ENCODE measurements around the gene P4HA3.

Gene P4HA3

DNA sequence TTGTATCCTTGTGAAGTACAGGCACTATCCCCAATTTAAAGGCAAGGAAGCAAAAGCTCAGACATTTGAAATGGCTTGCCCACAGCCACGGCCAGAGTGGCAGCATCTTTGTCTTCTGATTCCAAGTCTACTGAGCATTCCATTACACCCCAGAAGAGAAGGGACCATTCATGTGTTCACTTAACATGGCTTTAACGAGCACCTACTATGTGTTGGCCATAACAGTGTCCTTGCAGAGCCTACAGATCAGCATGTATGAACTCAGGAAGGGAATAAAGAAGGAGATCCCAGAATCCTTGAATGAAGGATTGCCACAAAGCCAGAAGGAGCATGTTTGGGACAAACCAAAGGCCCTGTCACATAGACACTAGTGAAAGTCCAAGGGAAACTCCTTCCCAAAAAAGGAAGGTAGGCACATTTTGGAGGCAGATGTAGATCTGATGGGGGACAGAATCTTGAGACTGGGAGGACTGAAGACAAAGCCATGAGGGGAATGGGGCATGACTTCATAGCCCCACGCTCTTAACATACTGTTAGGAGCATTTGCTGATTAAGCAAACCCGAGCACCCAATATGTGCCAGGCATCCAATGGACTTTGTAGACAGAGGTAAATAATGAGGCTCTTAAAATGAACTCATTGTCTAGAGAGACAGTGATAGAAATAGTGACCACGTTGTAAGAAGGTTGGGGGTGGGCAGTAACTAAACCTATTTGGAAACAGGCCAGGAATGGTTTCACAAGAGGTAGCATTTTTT is 54.9 kb downstream of the P4HA3 start:
- H3K9me3 ChIP-seq (replicated peaks; ENCODE audit: low read length), result no peaks in the 10 kb centered on the region
- no peaks in the 10 kb centered on the region for H3K27me3 ChIP-seq (ENCODE audit: control insufficient read depth, insufficient read depth, low read length)
- no peak overlapping the region for H3K9ac ChIP-seq (ENCODE audit: low read depth, low read length)
- peaks cover 33% of the 10 kb centered on the region for H3K36me3 ChIP-seq (ENCODE audit: insufficient read depth, low read length)
- H3K4me2 ChIP-seq (ENCODE audit: low read length), result no peak overlapping the region
- no peak overlapping the region for H3K4me3 ChIP-seq (ENCODE audit: low read length)
- H3K4me1 ChIP-seq (ENCODE audit: control insufficient read depth, insufficient read depth, low read length), result peaks cover 17% of the 10 kb centered on the region

DNA sequence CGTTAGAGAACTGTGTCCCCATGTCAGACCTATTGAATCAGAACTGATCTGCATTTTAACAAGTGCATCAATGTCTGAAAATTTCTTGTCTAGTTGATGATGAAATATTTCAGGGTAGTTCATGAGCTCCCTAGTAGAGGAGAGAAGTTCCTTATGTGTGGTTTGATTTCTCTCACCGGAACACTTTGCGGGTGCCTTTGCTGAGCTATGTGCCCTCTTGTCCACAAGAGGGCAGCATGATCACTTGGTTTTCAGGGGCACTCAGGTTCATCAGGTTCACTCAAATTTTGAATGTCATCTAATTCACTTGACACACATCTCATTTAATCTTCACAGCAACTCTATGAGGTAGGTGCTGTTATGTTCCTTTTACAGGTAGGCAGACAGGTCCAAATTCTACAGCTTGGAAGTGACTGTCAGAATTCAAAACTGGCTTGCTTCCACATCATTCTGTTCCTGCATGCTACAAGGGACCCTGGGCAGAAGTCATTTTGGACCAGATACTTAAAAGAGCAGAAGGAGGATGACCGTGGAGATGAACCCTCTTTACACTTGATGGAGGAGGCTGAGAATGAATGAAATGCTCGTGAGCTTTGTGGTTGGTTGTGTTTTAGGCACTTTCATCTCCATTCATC is 55.6 kb downstream of the P4HA3 start:
- Histone ChIP-seq H3K36me3 (ENCODE audit: insufficient read depth, low read length) (peaks cover 40% of the 10 kb centered on the region), H3K4me3 (ENCODE audit: low read length) (no peak overlapping the region)

DNA sequence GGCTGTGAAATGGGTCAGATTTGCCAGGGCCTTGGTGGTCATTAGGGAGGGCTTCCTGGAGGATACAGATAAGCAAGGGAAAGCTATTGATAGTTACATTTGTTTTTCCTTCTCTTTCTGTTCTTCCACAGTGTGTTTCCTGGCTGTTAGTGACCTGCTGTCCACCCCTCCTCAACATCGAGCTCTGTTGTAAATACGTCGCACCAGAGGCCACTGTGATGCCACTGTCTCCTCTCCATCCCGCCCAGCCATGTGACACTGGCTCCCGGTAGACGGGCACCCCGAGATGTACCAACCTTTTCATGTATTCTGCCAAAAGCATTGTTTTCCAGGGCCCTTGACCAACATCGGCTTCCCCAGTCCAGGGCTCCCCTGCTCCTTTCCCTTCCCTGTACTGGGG is 58.1 kb downstream of the P4HA3 start:
- no peak overlapping the region for H3K4me3 ChIP-seq (ENCODE audit: low read length)
- H3K36me3 ChIP-seq (ENCODE audit: insufficient read depth, low read length), result peaks cover 59% of the 10 kb centered on the region
- H3K9me3 ChIP-seq (replicated peaks; ENCODE audit: low read length), result no peaks in the 10 kb centered on the region

More for the DNA sequence above, 55.6 kb downstream of the P4HA3 start:
- Histone ChIP-seq H3K4me2 (ENCODE audit: low read length) (no peak overlapping the region), H3K9ac (ENCODE audit: low read depth, low read length) (no peak overlapping the region), H3K9me3 (replicated peaks; ENCODE audit: low read length) (no peaks in the 10 kb centered on the region), H3K27me3 (ENCODE audit: control insufficient read depth, insufficient read depth, low read length) (no peaks in the 10 kb centered on the region), H3K4me1 (ENCODE audit: control insufficient read depth, insufficient read depth, low read length) (peaks cover 17% of the 10 kb centered on the region)

DNA sequence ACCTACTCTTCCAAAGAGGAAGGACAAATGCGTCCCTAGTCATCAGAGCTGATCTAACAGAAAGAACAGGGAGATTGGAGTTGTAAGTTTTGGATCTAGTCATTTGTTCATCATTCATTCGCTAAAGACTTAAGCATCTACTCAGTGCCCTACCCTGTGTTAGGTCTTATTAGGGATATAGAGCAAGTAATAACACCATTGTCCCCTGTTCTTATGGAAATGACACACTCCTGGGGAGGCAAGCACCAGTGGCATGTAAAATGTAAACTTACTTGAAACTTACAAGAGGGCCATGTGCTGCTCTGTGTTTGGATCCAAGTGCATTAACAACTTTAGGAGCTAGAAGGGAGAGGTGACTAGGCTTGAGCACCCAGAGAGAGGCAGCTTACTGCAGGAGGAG is 61.9 kb downstream of the P4HA3 start:
- Histone ChIP-seq H3K36me3 (ENCODE audit: insufficient read depth, low read length) (peaks cover 61% of the 10 kb centered on the region), H3K4me3 (ENCODE audit: low read length) (no peak overlapping the region), H3K9me3 (replicated peaks; ENCODE audit: low read length) (no peaks in the 10 kb centered on the region), H3K9ac (ENCODE audit: low read depth, low read length) (no peak overlapping the region), H3K4me2 (ENCODE audit: low read length) (no peak overlapping the region), H3K27me3 (ENCODE audit: control insufficient read depth, insufficient read depth, low read length) (no peaks in the 10 kb centered on the region), H3K4me1 (ENCODE audit: control insufficient read depth, insufficient read depth, low read length) (no peaks in the 10 kb centered on the region)

More for the DNA sequence above, 58.1 kb downstream of the P4HA3 start:
- H3K4me2 ChIP-seq (ENCODE audit: low read length), result no peak overlapping the region
- no peaks in the 10 kb centered on the region for H3K27me3 ChIP-seq (ENCODE audit: control insufficient read depth, insufficient read depth, low read length)
- no peak overlapping the region for H3K9ac ChIP-seq (ENCODE audit: low read depth, low read length)
- H3K4me1 ChIP-seq (ENCODE audit: control insufficient read depth, insufficient read depth, low read length), result peaks cover 12% of the 10 kb centered on the region

DNA sequence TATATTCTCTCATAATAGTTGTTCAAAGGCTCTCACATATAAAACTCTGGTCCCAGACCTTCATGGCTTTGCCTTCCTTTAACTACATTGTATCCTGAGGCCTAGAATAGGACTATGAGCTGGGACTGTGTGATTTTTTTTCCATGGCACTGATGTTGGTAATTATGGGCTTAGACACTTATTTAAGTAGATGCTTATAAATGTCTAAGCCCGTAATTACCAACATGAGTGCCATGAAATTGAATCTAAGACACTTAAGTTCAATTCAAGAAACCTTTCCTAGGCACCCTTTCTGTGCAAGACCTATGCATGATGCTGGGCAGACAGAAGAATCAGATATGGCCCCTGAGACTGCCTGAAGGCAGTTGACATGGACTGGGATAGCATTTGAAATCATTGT is 63.0 kb downstream of the P4HA3 start:
- Histone ChIP-seq H3K36me3 (ENCODE audit: insufficient read depth, low read length) (peaks cover 53% of the 10 kb centered on the region), H3K27me3 (ENCODE audit: control insufficient read depth, insufficient read depth, low read length) (no peaks in the 10 kb centered on the region), H3K4me3 (ENCODE audit: low read length) (no peak overlapping the region), H3K9me3 (replicated peaks; ENCODE audit: low read length) (no peaks in the 10 kb centered on the region), H3K9ac (ENCODE audit: low read depth, low read length) (no peak overlapping the region), H3K4me1 (ENCODE audit: control insufficient read depth, insufficient read depth, low read length) (no peaks in the 10 kb centered on the region), H3K4me2 (ENCODE audit: low read length) (no peak overlapping the region)

DNA sequence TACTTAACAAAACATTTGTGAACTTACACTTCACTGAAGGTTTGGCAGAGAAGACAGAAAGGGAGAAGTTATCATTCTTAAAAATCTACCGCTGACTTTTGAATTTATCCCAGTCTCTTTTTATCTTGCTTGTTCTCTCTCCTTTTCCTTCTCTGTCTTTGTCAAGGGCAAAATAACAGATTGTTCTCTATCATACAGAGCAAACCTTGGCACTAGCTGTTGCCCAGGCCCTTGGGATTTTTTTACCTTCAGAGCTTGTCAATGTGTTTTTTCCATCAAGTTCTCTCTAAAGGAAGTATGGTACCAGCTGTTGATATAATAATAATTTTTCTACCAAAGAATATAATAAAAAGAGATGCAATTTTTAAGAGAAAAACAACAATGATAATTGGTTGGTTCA is 73.2 kb downstream of the P4HA3 start:
- H3K4me3 ChIP-seq (ENCODE audit: low read length), result no peak overlapping the region
- H3K9ac ChIP-seq (ENCODE audit: low read depth, low read length), result no peak overlapping the region
- no peaks in the 10 kb centered on the region for H3K4me1 ChIP-seq (ENCODE audit: control insufficient read depth, insufficient read depth, low read length)
- no peaks in the 10 kb centered on the region for H3K27me3 ChIP-seq (ENCODE audit: control insufficient read depth, insufficient read depth, low read length)
- peaks cover 61% of the 10 kb centered on the region for H3K36me3 ChIP-seq (ENCODE audit: insufficient read depth, low read length)
- no peaks in the 10 kb centered on the region for H3K9me3 ChIP-seq (replicated peaks; ENCODE audit: low read length)
- no peak overlapping the region for H3K4me2 ChIP-seq (ENCODE audit: low read length)

DNA sequence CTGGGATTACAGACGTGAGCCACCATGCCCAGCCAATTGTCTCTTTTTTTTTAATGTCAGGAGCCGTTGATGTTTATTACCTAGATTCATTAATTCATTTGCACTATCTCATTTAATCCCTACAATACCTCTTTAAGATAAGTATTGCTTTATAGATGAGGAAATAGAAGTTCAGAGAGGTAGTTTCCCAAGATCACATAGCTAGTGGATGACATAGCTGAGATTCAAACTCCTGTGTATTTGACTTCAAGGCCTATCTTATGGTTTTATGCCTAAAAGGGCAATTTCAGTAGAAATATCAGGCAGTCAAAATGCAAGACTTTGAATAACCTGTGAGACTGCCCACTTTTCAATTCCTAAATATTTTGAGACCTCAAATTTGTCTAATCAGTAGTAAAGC is 73.9 kb downstream of the P4HA3 start:
- H3K36me3 ChIP-seq (ENCODE audit: insufficient read depth, low read length), result peaks cover 61% of the 10 kb centered on the region
- H3K4me3 ChIP-seq (ENCODE audit: low read length), result no peak overlapping the region

DNA sequence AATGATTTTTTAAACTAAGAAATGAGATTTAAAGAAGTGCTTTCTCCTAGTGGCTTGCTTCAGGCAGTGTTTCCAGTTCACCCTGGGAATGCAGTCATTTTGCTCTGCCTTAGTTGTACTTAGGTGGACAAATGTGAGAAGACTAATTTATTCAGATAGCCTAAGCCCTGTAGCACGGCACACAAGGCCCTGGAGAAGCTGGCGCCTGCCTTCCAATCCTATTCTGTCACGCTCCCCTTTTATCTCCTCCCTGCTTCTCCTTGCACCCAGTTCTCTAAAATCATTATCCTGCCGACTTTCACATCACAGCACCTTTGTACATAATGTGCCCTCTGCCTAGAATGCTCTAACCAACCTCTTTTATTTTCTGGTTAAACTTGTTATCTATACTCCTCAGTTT is 76.3 kb downstream of the P4HA3 start:
- no peaks in the 10 kb centered on the region for H3K4me1 ChIP-seq (ENCODE audit: control insufficient read depth, insufficient read depth, low read length)
- no peaks in the 10 kb centered on the region for H3K27me3 ChIP-seq (ENCODE audit: control insufficient read depth, insufficient read depth, low read length)
- no peaks in the 10 kb centered on the region for H3K9me3 ChIP-seq (replicated peaks; ENCODE audit: low read length)
- no peak overlapping the region for H3K4me3 ChIP-seq (ENCODE audit: low read length)
- H3K9ac ChIP-seq (ENCODE audit: low read depth, low read length), result no peak overlapping the region
- H3K4me2 ChIP-seq (ENCODE audit: low read length), result no peak overlapping the region
- peaks cover 67% of the 10 kb centered on the region for H3K36me3 ChIP-seq (ENCODE audit: insufficient read depth, low read length)

More for the DNA sequence above, 73.9 kb downstream of the P4HA3 start:
- H3K4me1 ChIP-seq (ENCODE audit: control insufficient read depth, insufficient read depth, low read length), result no peaks in the 10 kb centered on the region
- H3K27me3 ChIP-seq (ENCODE audit: control insufficient read depth, insufficient read depth, low read length), result no peaks in the 10 kb centered on the region
- no peaks in the 10 kb centered on the region for H3K9me3 ChIP-seq (replicated peaks; ENCODE audit: low read length)
- H3K4me2 ChIP-seq (ENCODE audit: low read length), result no peak overlapping the region
- H3K9ac ChIP-seq (ENCODE audit: low read depth, low read length), result no peak overlapping the region

DNA sequence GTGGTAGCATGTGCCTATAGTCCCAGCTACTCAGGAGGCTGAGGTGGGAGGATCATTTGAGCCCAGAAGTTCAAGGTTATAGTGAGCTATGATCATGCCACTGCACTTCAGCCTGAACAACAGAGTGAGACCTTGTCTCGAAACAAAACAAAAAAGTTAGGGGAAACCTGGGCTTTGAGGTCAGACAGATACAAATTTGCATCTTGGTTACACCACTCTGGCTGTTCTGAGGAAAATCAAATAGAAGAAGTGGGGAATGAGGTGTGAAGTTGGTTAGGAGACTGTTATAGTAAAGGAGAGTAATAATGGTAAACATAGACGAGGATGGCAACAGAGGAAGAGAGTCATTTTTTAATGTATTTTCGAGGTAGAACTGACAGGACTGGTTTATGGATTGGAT is 77.8 kb downstream of the P4HA3 start:
- H3K9ac ChIP-seq (ENCODE audit: low read depth, low read length), result no peak overlapping the region
- no peaks in the 10 kb centered on the region for H3K9me3 ChIP-seq (replicated peaks; ENCODE audit: low read length)
- H3K4me2 ChIP-seq (ENCODE audit: low read length), result no peak overlapping the region
- H3K4me3 ChIP-seq (ENCODE audit: low read length), result no peak overlapping the region
- H3K4me1 ChIP-seq (ENCODE audit: control insufficient read depth, insufficient read depth, low read length), result no peaks in the 10 kb centered on the region
- H3K36me3 ChIP-seq (ENCODE audit: insufficient read depth, low read length), result peaks cover 58% of the 10 kb centered on the region
- no peaks in the 10 kb centered on the region for H3K27me3 ChIP-seq (ENCODE audit: control insufficient read depth, insufficient read depth, low read length)

DNA sequence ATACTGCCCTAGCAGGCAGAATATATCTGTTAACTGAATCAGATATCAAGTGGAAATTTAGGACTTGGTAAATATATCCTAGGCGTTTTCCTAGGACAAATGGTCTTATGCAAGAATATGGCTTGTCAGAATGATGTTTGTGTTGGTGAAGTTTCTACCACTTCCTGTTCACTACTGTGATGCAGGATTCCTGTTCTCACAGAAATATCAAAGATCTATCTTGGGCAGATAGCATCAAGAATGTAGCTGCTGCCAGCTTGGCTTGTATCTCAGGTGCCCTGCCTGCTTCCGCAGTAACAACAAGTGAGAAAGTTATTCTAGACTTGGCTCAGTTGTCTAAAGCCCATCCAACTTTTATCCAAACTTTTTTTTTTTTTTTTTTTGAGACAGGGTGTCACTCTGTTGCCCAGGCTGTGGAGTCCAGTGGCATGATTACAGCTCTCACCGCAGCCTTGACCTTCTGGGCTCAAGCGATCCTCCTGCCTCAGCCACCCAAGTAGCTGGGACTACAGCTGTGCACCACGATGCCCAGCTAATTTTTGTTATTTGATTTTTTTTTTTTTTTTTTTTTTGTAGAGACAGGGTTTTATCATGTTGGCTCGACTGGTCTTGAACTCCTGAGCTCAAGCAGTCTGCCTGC is 79.0 kb downstream of the P4HA3 start:
- Histone ChIP-seq H3K27me3 (ENCODE audit: control insufficient read depth, insufficient read depth, low read length) (no peaks in the 10 kb centered on the region), H3K9ac (ENCODE audit: low read depth, low read length) (no peak overlapping the region), H3K4me1 (ENCODE audit: control insufficient read depth, insufficient read depth, low read length) (no peaks in the 10 kb centered on the region), H3K9me3 (replicated peaks; ENCODE audit: low read length) (no peaks in the 10 kb centered on the region), H3K4me3 (ENCODE audit: low read length) (no peak overlapping the region), H3K4me2 (ENCODE audit: low read length) (no peak overlapping the region), H3K36me3 (ENCODE audit: insufficient read depth, low read length) (peaks cover 54% of the 10 kb centered on the region)

DNA sequence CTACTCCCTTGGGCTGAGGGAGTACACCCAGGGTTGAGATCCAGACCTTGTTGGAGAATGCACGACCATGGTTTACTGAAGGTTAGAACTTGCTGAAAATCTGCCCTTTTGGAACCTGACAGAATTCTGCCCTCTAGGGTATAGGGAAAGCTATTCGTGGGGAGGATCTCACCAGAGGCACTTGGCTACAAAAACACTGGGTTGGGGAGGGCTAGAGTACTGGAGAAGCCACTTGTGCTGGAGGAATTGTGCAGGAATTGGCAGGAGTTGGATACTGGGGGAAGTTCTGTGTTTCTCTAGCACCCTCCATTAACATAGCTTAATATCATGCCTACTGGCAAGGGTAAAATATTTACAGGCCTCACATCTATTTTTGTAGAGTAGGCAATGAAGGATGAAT is 84.5 kb downstream of the P4HA3 start:
- Histone ChIP-seq H3K36me3 (ENCODE audit: insufficient read depth, low read length) (peaks cover 20% of the 10 kb centered on the region), H3K27me3 (ENCODE audit: control insufficient read depth, insufficient read depth, low read length) (no peaks in the 10 kb centered on the region), H3K9ac (ENCODE audit: low read depth, low read length) (no peak overlapping the region), H3K4me1 (ENCODE audit: control insufficient read depth, insufficient read depth, low read length) (no peaks in the 10 kb centered on the region), H3K4me2 (ENCODE audit: low read length) (no peak overlapping the region), H3K9me3 (replicated peaks; ENCODE audit: low read length) (no peaks in the 10 kb centered on the region), H3K4me3 (ENCODE audit: low read length) (no peak overlapping the region)

Measured in skeletal muscle satellite cell (primary cell).